Activated CD4-positive, alpha-beta memory T cell treated with anti-CD3 and anti-CD28 coated beads, Interleukin-2, amount 10 ng/mL, durations not matched to agents 7 days and 5 days (primary cell): Measurements from ENCODE around the gene FNDC8. TPM values are rescaled to one million over a fixed set of nuclear protein-coding genes. Genes with fewer than 3 reads are reported as not detected.

ENCODE experiments used
- CTCF ChIA-PET: fragments of 350-600 bp; sonication (Branson Sonifier 250); formaldehyde crosslinking; loops from one replicate; lab custom pipeline; 2021; ENCODE audit warnings: antibody characterized with exemption, inconsistent platforms; lab: Charles Lee
- POLR2A ChIA-PET: fragments of 350-600 bp; sonication (Branson Sonifier 250); formaldehyde crosslinking; loops from one replicate; lab custom pipeline; 2021; ENCODE audit warnings: antibody characterized with exemption; lab: Charles Lee
- DNase-seq: peaks from one replicate; pipeline ENCODE4 v3.0.0-alpha.2; 2020
- H3K27ac Mint-ChIP-seq: one replicate; pipeline ENCODE4 v1.8.0; 2021; ENCODE audit warnings: mild to moderate bottlenecking, mixed read lengths
- H3K27me3 Mint-ChIP-seq: one replicate; pipeline ENCODE4 v1.8.0; 2021; ENCODE audit warnings: mixed read lengths
- H3K36me3 Mint-ChIP-seq: one replicate; pipeline ENCODE4 v1.8.0; 2021; ENCODE audit warnings: low read depth, mixed read lengths
- H3K4me1 Mint-ChIP-seq: one replicate; pipeline ENCODE4 v1.8.0; 2021; ENCODE audit warnings: mixed read lengths
- H3K4me3 Mint-ChIP-seq: one replicate; pipeline ENCODE4 v1.8.0; 2021; ENCODE audit warnings: mild to moderate bottlenecking, mixed read lengths
- H3K9me3 Mint-ChIP-seq: one replicate; pipeline ENCODE4 v1.8.0; 2021; ENCODE audit warnings: mixed read lengths
- total RNA-seq, 2 experiments: library from RNA; stranded (reverse); gene quantifications; one replicate each; pipeline ENCODE4 v1.2.3, GENCODE V29; 2021

The FNDC8 gene
- total RNA-seq, 2 experiments from 2014 or later, result not detected

- H3K4me1 Mint-ChIP-seq, result no peaks in the 10 kb centered on the region
- H3K9me3 Mint-ChIP-seq, result no peaks in the 10 kb centered on the region
- H3K27ac Mint-ChIP-seq, result no peak overlapping the region
- peaks cover 14% of the 10 kb centered on the region for H3K36me3 Mint-ChIP-seq
- H3K27me3 Mint-ChIP-seq, result no peaks in the 10 kb centered on the region
- no peak for DNase-seq
- ChIA-PET CTCF (interaction anchor here (0.9 kb wide), 2 partner anchors 9 to 10 kb away, joined by 3 to 5 read pairs; no protein-coding TSS in a partner anchor), POLR2A (interaction anchor here (0.8 to 1.3 kb wide), 4 partner anchors 10 to 108 kb away, joined by 3 read pairs; no protein-coding TSS in a partner anchor)
- no peak overlapping the region for H3K4me3 Mint-ChIP-seq
Observed at GRCh38 chr17:35129154-35129972, 7.9 kb downstream of the FNDC8 start.

GRCh38 chr17:35129973-35130351 is 8.5 kb downstream of the FNDC8 start:
- Mint-ChIP-seq H3K27me3 (no peaks in the 10 kb centered on the region), H3K9me3 (no peaks in the 10 kb centered on the region), H3K4me1 (no peaks in the 10 kb centered on the region), H3K36me3 (peaks cover 18% of the 10 kb centered on the region), H3K4me3 (no peak overlapping the region), H3K27ac (no peak overlapping the region)
- POLR2A ChIA-PET, result interaction anchor here (0.8 to 1.3 kb wide), 5 partner anchors 9 to 108 kb away, joined by 3 read pairs; no protein-coding TSS in a partner anchor
- no peak for DNase-seq
- CTCF ChIA-PET, result no interaction called here

GRCh38 chr17:35130392-35130791 is 9.0 kb downstream of the FNDC8 start:
- Mint-ChIP-seq H3K9me3 (no peaks in the 10 kb centered on the region), H3K27me3 (no peaks in the 10 kb centered on the region), H3K4me1 (no peaks in the 10 kb centered on the region), H3K4me3 (no peak overlapping the region), H3K36me3 (peaks cover 23% of the 10 kb centered on the region), H3K27ac (no peak overlapping the region)
- ChIA-PET POLR2A (interaction anchor here (1.0 to 2.3 kb wide), 3 partner anchors 9 to 83 kb away, joined by 3 to 14 read pairs (median 3); partner anchors contain the start of gene NLE1), CTCF (interaction anchor here (0.9 to 1.4 kb wide), 3 partner anchors 11 to 13 kb away, joined by 3 to 5 read pairs (median 5); partner anchors contain the start of gene RAD51D)
- no peak for DNase-seq

GRCh38 chr17:35132099-35132498 is 10.7 kb downstream of the FNDC8 start:
- Mint-ChIP-seq H3K4me1 (no peaks in the 10 kb centered on the region), H3K4me3 (no peak overlapping the region), H3K27ac (no peak overlapping the region), H3K36me3 (peaks cover 37% of the 10 kb centered on the region), H3K27me3 (no peaks in the 10 kb centered on the region), H3K9me3 (no peaks in the 10 kb centered on the region)
- ChIA-PET CTCF (no interaction called here), POLR2A (interaction anchor here (2.3 kb wide), 1 partner anchor 9 kb away, joined by 14 read pairs; the partner anchor contains the start of gene NLE1)
- DNase-seq, result no peak

- Mint-ChIP-seq H3K27ac (no peak overlapping the region), H3K4me3 (no peak overlapping the region), H3K9me3 (no peaks in the 10 kb centered on the region), H3K36me3 (peaks cover 43% of the 10 kb centered on the region), H3K4me1 (no peaks in the 10 kb centered on the region), H3K27me3 (no peaks in the 10 kb centered on the region)
- POLR2A ChIA-PET, result no interaction called here
- no peak for DNase-seq
- CTCF ChIA-PET, result no interaction called here
Observed at GRCh38 chr17:35132816-35133550, 11.6 kb downstream of the FNDC8 start.

- no peak for DNase-seq
- POLR2A ChIA-PET, result no interaction called here
- CTCF ChIA-PET, result interaction anchor here (1.5 kb wide), 1 partner anchor 15 kb away, joined by 4 read pairs; no protein-coding TSS in a partner anchor
- Mint-ChIP-seq H3K36me3 (peaks cover 52% of the 10 kb centered on the region), H3K27ac (no peak overlapping the region), H3K9me3 (no peaks in the 10 kb centered on the region), H3K27me3 (no peaks in the 10 kb centered on the region), H3K4me3 (no peak overlapping the region), H3K4me1 (peaks cover 9% of the 10 kb centered on the region)
Observed at GRCh38 chr17:35135322-35135721, 13.9 kb downstream of the FNDC8 start.

- H3K36me3 Mint-ChIP-seq, result peaks cover 49% of the 10 kb centered on the region
- no peaks in the 10 kb centered on the region for H3K9me3 Mint-ChIP-seq
- peaks cover 24% of the 10 kb centered on the region for H3K4me1 Mint-ChIP-seq
- H3K27ac Mint-ChIP-seq, result no peak overlapping the region
- CTCF ChIA-PET, result interaction anchor here (0.8 kb wide), 1 partner anchor 20 kb away, joined by 3 read pairs; no protein-coding TSS in a partner anchor
- no peaks in the 10 kb centered on the region for H3K27me3 Mint-ChIP-seq
- POLR2A ChIA-PET, result interaction anchor here (1.6 kb wide), 1 partner anchor 11 kb away, joined by 5 read pairs; no protein-coding TSS in a partner anchor
- no peak for DNase-seq
- no peak overlapping the region for H3K4me3 Mint-ChIP-seq
Observed at GRCh38 chr17:35138218-35138617, 16.8 kb downstream of the FNDC8 start.

GRCh38 chr17:35141681-35142466 is 20.5 kb downstream of the FNDC8 start, which contains the start of gene NLE1:
TSS of gene NLE1 (minus strand) at chr17:35142303. CDS start at chr17:35142275, 28 bp downstream.
- DNase-seq, result peak; percentile 89
- ChIA-PET POLR2A (interaction anchor here (0.7 to 5.6 kb wide), 20 partner anchors 11 to 437 kb away, joined by 3 to 83 read pairs (median 4); partner anchors contain the start of genes CCT6B, SLFN12L, SLFN5 and ZNF830), CTCF (interaction anchor here (0.7 to 2.2 kb wide), 15 partner anchors 11 to 622 kb away, joined by 3 to 14 read pairs (median 4); partner anchors contain the start of genes RAD51D and SLFN5)
- H3K4me3 Mint-ChIP-seq, result peak within 1 kb of the TSS; percentile 77
- H3K27ac Mint-ChIP-seq, result peak within 1 kb of the TSS; percentile 65
- no peaks in the 10 kb centered on the region for H3K27me3 Mint-ChIP-seq
- peaks cover 19% of the 10 kb centered on the region for H3K36me3 Mint-ChIP-seq
- H3K4me1 Mint-ChIP-seq, result peaks cover 30% of the 10 kb centered on the region
- no peaks in the 10 kb centered on the region for H3K9me3 Mint-ChIP-seq

- Mint-ChIP-seq H3K4me3 (peak overlapping the region; percentile 77), H3K9me3 (no peaks in the 10 kb centered on the region), H3K36me3 (peaks cover 14% of the 10 kb centered on the region), H3K27ac (peak overlapping the region; percentile 65), H3K4me1 (peaks cover 30% of the 10 kb centered on the region), H3K27me3 (no peaks in the 10 kb centered on the region)
- CTCF ChIA-PET, result interaction anchor here (0.9 to 1.5 kb wide), 2 partner anchors 18 to 389 kb away, joined by 4 to 5 read pairs; no protein-coding TSS in a partner anchor
- no peak for DNase-seq
- POLR2A ChIA-PET, result interaction anchor here (0.8 to 5.6 kb wide), 9 partner anchors 11 to 437 kb away, joined by 3 to 83 read pairs (median 10); partner anchors contain the start of genes CCT6B, SLFN12L, SLFN5 and ZNF830
Observed at GRCh38 chr17:35142467-35142796, 21.0 kb downstream of the FNDC8 start.

GRCh38 chr17:35144840-35145239 is 23.4 kb downstream of the FNDC8 start:
- POLR2A ChIA-PET, result interaction anchor here (0.6 to 5.6 kb wide), 2 partner anchors 69 to 97 kb away, joined by 3 to 83 read pairs; partner anchors contain the start of gene SLFN5
- H3K27ac Mint-ChIP-seq, result no peak overlapping the region
- no peaks in the 10 kb centered on the region for H3K27me3 Mint-ChIP-seq
- peaks cover 23% of the 10 kb centered on the region for H3K4me1 Mint-ChIP-seq
- no peak for DNase-seq
- no peaks in the 10 kb centered on the region for H3K9me3 Mint-ChIP-seq
- no peak overlapping the region for H3K4me3 Mint-ChIP-seq
- CTCF ChIA-PET, result no interaction called here
- H3K36me3 Mint-ChIP-seq, result no peaks in the 10 kb centered on the region

GRCh38 chr17:35146214-35146833 is 24.9 kb downstream of the FNDC8 start:
- ChIA-PET CTCF (no interaction called here), POLR2A (interaction anchor here (1.3 kb wide), 1 partner anchor 68 kb away, joined by 4 read pairs; no protein-coding TSS in a partner anchor)
- Mint-ChIP-seq H3K36me3 (no peaks in the 10 kb centered on the region), H3K27ac (no peak overlapping the region), H3K4me1 (peaks cover 12% of the 10 kb centered on the region), H3K9me3 (no peaks in the 10 kb centered on the region), H3K27me3 (no peaks in the 10 kb centered on the region), H3K4me3 (no peak overlapping the region)
- DNase-seq, result no peak
